DND-41 (cell line): ENCODE measurements around the gene TMEM18.

Experiments used
- ATAC-seq: fragments of 200-7000 bp; cut with Tn5 transposase; 3 replicates; pipeline ENCODE4 v1.9.1; 2021; ENCODE audit warnings: low read depth; ENCODE audit not compliant: insufficient read depth
- DNase-seq: peaks from one replicate; pipeline ENCODE4 v3.0.0-alpha.2; 2020
- H2AFZ ChIP-seq: 2 replicates; pipeline ENCODE4 v1.6.0; 2012; ENCODE audit warnings: low read depth, low read length
- H3K27ac ChIP-seq: 2 replicates; pipeline ENCODE4 v1.5.1; 2012; ENCODE audit warnings: low read length, inconsistent platforms
- H3K27me3 ChIP-seq: fragments of 200-600 bp; sonication (generic); 2 replicates; pipeline ENCODE4 v1.6.0; 2012; ENCODE audit warnings: low read length, mild to moderate bottlenecking, inconsistent platforms; ENCODE audit not compliant: insufficient read depth, poor library complexity
- H3K36me3 ChIP-seq: 2 replicates; pipeline ENCODE4 v1.5.1; 2012; ENCODE audit warnings: low read length, inconsistent platforms; ENCODE audit not compliant: insufficient read depth
- H3K4me1 ChIP-seq: 2 replicates; pipeline ENCODE4 v1.5.1; 2012; ENCODE audit warnings: mild to moderate bottlenecking, low read length; ENCODE audit not compliant: insufficient read depth
- H3K4me2 ChIP-seq: 2 replicates; pipeline ENCODE4 v1.6.0; 2012; ENCODE audit warnings: mild to moderate bottlenecking, moderate library complexity, low read length, inconsistent platforms; ENCODE audit not compliant: insufficient read depth
- H3K4me3 ChIP-seq, 2 experiments: fragments of 200-600 bp in 1 of 2; shearing (Covaris generic) in 1 of 2; 2 replicates each; pipeline ENCODE4 v1.5.1; 2012 to 2016; ENCODE audit warnings: inconsistent platforms in 2 of 2, low read length in 2 of 2, mild to moderate bottlenecking in 2 of 2, low read depth in 1 of 2, moderate library complexity in 1 of 2
- H3K79me2 ChIP-seq: 2 replicates; pipeline ENCODE4 v1.6.0; 2012; ENCODE audit warnings: low read length, inconsistent platforms; ENCODE audit not compliant: insufficient read depth
- H3K9ac ChIP-seq: 2 replicates; pipeline ENCODE4 v1.6.0; 2012; ENCODE audit warnings: low read depth, mild to moderate bottlenecking, inconsistent platforms, low read length, moderate library complexity
- H3K9me3 ChIP-seq: 2 replicates; pipeline ENCODE4 v1.5.1; 2012; ENCODE audit warnings: low read length, moderate library complexity, mild to moderate bottlenecking, inconsistent platforms; ENCODE audit not compliant: insufficient read depth, severe bottlenecking
- H4K20me1 ChIP-seq: 2 replicates; pipeline ENCODE4 v1.6.0; 2012; ENCODE audit warnings: low read length; ENCODE audit not compliant: insufficient read depth
- CTCF ChIP-seq: IDR thresholded peaks from 2 replicates; pipeline ENCODE4 v1.5.1; 2012; ENCODE audit warnings: borderline replicate concordance, low read length, moderate library complexity, mild to moderate bottlenecking; ENCODE audit not compliant: poor library complexity, severe bottlenecking; ENCODE audit errors: extremely low read depth
- EZH2 ChIP-seq: IDR thresholded peaks from 3 replicates; pipeline ENCODE4 v1.6.1; 2012; ENCODE audit warnings: borderline replicate concordance, low read depth, mild to moderate bottlenecking, moderate library complexity, low read length, inconsistent platforms; ENCODE audit not compliant: severe bottlenecking

TMEM18 gene

GRCh38 chr2:636641-637405 is 40.4 kb downstream of the TMEM18 start:
- H3K36me3 ChIP-seq, result no peaks in the 10 kb centered on the region
- peak overlapping the region; percentile 60 for H2AFZ ChIP-seq
- peak; percentile 77 for ATAC-seq
- peak overlapping the region; percentile 26 for H3K27ac ChIP-seq
- peak overlapping the region; percentile 36 for H3K4me2 ChIP-seq
- H3K9ac ChIP-seq, result peak overlapping the region; percentile 1; the same call in 1 of the 2 replicates
- no peak overlapping the region for H3K4me3 ChIP-seq
- peak; percentile 69 for DNase-seq
- peaks cover 8% of the 10 kb centered on the region for H3K4me1 ChIP-seq
- no peaks in the 10 kb centered on the region for H4K20me1 ChIP-seq
- TF ChIP-seq EZH2, result no peak
- peak; percentile 92 for TF ChIP-seq CTCF
- no peaks in the 10 kb centered on the region for H3K27me3 ChIP-seq
- no peaks in the 10 kb centered on the region for H3K79me2 ChIP-seq
- no peaks in the 10 kb centered on the region for H3K9me3 ChIP-seq

DNA sequence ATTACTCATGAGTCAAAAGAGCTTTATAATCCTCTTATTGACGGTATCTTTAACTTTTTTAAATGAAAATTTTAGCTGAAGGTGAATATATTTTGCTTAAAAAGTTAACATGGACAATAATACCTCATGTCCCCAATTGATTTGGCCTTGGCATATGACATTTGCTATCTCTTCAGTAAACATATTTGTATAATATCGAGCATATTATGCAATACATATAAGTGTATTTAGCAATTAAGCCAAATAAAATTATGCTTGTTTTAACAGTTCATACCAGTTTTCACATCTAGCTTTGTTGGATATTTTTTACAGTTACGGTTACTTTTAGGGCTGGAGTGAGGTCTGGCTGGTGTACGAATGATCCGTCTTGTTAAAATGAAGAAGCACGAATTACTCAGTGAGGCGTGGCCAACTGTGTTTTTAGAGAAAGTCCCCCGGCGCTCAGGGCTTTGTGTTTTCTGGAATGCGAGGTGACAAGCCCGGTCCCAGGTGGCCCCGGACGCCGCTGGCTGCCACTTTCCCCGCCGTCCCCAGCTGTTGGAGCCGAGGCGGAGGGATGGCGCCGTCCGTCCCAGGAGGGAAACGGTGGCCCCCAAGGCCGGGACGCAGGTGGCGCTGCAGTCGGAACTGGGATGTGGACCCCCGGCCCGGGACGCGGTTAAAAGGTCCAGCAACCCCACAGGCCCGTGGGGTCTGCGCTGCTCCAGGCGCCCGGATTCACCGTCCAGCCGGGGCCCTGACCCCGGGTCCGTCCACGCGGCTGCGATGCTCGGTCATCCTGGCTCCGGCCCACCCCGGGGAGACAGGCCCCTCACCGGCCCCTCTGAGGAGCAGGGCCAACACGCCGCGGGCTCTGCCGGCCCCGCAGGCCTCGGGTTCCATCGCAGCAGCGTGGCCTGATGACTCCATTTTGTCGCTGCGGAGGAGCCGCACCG is 41.3 kb downstream of the TMEM18 start:
- TF ChIP-seq EZH2 (no peak), CTCF (no peak)
- Histone ChIP-seq H3K27ac (no peak overlapping the region), H4K20me1 (no peaks in the 10 kb centered on the region), H2AFZ (peak overlapping the region; percentile 60; the same call in 1 of the 2 replicates), H3K36me3 (no peaks in the 10 kb centered on the region), H3K9ac (no peak overlapping the region; the same call in 1 of the 2 replicates), H3K27me3 (no peaks in the 10 kb centered on the region), H3K4me3 (no peak overlapping the region), H3K4me2 (no peak overlapping the region), H3K79me2 (no peaks in the 10 kb centered on the region), H3K9me3 (no peaks in the 10 kb centered on the region), H3K4me1 (peaks cover 8% of the 10 kb centered on the region)
- DNase-seq (no peak), ATAC-seq (no peak)

- H3K79me2 ChIP-seq, result no peaks in the 10 kb centered on the region
- H3K27me3 ChIP-seq, result no peaks in the 10 kb centered on the region
- H3K9ac ChIP-seq, result no peak overlapping the region
- no peak overlapping the region for H2AFZ ChIP-seq
- peaks cover 8% of the 10 kb centered on the region for H3K4me1 ChIP-seq
- H3K4me2 ChIP-seq, result no peak overlapping the region
- H4K20me1 ChIP-seq, result no peaks in the 10 kb centered on the region
- H3K36me3 ChIP-seq, result no peaks in the 10 kb centered on the region
- no peak for ATAC-seq
- TF ChIP-seq EZH2 (no peak), CTCF (no peak)
- H3K4me3 ChIP-seq, result no peak overlapping the region
- H3K27ac ChIP-seq, result no peak overlapping the region
- DNase-seq, result no peak
- H3K9me3 ChIP-seq, result no peaks in the 10 kb centered on the region
Observed at GRCh38 chr2:634636-635388, 42.4 kb downstream of the TMEM18 start.
